Stimulated activated naive B cell treated with anti-CD40 and anti-IgM and Interleukin-4, amounts not matched to agents 10 μg/mL and 1 μg/mL and 100 μg/mL, for 72 hours (primary cell): ENCODE measurements around the gene HSPA1A.
A peak's percentile ranks its signal among the peaks of the same experiment; 100 is the strongest.

Source experiments
- ATAC-seq, 2 donors: fragments of 150-1000 bp; cut with Tn5 transposase; replicated peaks; 2 replicates each; pipeline ENCODE4 v1.10.0; 2021; ENCODE audit warnings: moderate library complexity in 1 of 2
- DNase-seq: peaks from one replicate; pipeline ENCODE4 v3.0.0; 2021
- H3K27ac Mint-ChIP-seq: one replicate; pipeline ENCODE4 v1.8.0; 2022; ENCODE audit warnings: mild to moderate bottlenecking, mixed read lengths
- H3K27me3 Mint-ChIP-seq, 2 donors: one replicate each; pipeline ENCODE4 v1.8.0; 2022; ENCODE audit warnings: mixed read lengths in 2 of 2
- H3K36me3 Mint-ChIP-seq, 2 donors: one replicate each; pipeline ENCODE4 v1.8.0; 2022; ENCODE audit warnings: mixed read lengths in 2 of 2, mild to moderate bottlenecking in 1 of 2
- H3K4me1 Mint-ChIP-seq, 2 donors: one replicate each; pipeline ENCODE4 v1.8.0; 2022; ENCODE audit warnings: mixed read lengths in 2 of 2, mild to moderate bottlenecking in 1 of 2
- H3K4me3 Mint-ChIP-seq, 2 donors: one replicate each; pipeline ENCODE4 v1.8.0; 2022; ENCODE audit warnings: mild to moderate bottlenecking in 2 of 2, mixed read lengths in 2 of 2, moderate library complexity in 1 of 2
- H3K9me3 Mint-ChIP-seq, 2 donors: one replicate each; pipeline ENCODE4 v1.8.0; 2022; ENCODE audit warnings: mixed read lengths in 2 of 2, mild to moderate bottlenecking in 1 of 2

HSPA1A gene

DNA sequence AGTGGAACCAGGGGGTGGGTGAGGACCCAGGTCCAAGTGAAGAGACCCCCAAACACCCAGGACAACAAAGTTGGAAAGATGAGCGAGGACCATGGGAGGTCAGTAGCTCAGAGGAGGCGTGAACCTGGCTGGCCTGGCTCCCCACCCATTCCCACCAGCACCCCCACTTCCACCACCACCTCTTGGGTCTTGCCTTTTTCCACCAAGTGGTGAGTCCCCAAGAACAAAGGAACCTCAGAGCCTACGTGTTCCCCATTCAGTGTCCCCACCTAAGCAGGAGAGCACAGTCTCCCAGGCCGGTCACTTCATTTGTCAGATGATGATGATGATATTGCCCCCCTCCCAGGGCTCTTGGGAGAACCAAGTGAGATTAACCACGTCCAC, 37.7 kb upstream of the HSPA1A start:
- Mint-ChIP-seq H3K27me3 (no peaks in the 10 kb centered on the region), H3K36me3 (peaks cover 35 to 45% of the 10 kb centered on the region in 2 donors), H3K9me3 (no peaks in the 10 kb centered on the region), H3K4me1 (peaks cover 29 to 42% of the 10 kb centered on the region in 2 donors), H3K27ac (peak overlapping the region; percentile 93), H3K4me3 (peak overlapping the region; percentile 76 to 78)
- DNase-seq, result no peak
- ATAC-seq, result no peak

DNA sequence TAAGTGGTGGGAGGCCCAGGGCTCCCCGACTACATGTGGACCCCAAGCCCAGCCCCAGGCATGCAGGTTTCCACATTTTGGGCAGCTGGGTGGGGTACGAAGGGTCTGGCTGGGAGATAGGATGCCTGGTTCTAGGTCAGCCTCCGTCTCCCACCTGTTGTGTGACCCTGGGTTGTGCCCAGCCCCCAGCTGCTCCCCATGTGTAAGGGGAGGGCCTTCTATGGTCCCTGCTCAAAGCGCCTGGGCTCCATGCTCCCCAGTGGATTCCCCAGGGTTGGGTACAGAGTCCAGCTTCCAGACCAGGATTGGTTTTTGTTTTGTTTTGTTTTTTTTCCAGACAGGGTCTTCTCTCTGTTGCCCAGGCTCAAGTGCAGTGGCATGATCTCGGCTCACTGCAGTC, 37.1 kb upstream of the HSPA1A start:
- DNase-seq (no peak), ATAC-seq (no peak)
- Mint-ChIP-seq H3K27me3 (no peaks in the 10 kb centered on the region), H3K4me3 (no peak overlapping the region), H3K27ac (no peak overlapping the region), H3K36me3 (peaks cover 41 to 48% of the 10 kb centered on the region in 2 donors), H3K4me1 (peaks cover 28 to 38% of the 10 kb centered on the region in 2 donors), H3K9me3 (no peaks in the 10 kb centered on the region)

DNA sequence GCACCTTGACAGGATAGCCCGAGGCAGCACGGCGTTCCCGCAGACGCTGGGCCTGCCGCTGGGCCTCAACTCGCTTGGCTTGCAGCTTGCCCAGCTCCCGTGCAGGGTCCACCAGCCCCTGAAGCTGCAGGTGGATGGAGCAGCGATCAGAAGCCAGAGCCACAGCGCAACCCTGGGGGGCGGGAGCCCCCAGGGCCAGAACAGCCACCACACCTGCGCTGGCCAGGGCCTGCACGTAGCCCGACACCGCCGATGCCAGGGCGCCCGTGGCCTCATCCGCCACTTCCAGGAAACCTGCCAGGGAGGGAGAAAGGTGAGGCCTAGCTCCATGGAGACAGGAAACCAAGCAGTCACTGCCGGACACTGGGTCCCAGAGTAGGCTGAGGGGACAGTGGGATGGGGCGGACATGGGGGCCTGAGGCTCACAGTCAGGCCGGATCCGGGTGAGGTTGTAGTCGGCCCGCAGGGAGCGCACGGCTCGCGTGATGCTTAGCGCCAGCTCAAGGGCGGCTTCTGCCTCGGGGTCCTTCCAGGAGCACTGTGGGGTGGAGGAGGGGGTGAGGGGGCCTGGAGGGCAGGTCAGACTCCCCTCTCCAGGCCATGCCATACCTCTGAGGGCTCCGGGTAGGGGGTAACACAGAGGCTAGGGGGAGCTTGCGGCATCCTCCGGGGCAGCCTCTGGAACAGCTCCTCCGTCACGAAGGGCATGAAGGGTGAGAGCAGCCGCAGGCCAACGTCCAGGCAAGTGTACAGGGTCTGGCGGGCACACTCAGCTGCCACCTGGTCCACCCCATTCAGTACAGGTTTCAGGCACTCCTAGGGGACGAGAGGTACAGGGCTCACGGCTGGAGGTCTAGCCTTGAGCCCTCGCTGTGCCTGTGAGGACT, 36.1 kb upstream of the HSPA1A start:
- Mint-ChIP-seq H3K27ac (peak overlapping the region; percentile 25), H3K27me3 (no peaks in the 10 kb centered on the region), H3K4me1 (peaks cover 30 to 38% of the 10 kb centered on the region in 2 donors), H3K4me3 (no peak overlapping the region), H3K9me3 (no peaks in the 10 kb centered on the region), H3K36me3 (peaks cover 45 to 53% of the 10 kb centered on the region in 2 donors)
- DNase-seq, result no peak
- ATAC-seq, result no peak

DNA sequence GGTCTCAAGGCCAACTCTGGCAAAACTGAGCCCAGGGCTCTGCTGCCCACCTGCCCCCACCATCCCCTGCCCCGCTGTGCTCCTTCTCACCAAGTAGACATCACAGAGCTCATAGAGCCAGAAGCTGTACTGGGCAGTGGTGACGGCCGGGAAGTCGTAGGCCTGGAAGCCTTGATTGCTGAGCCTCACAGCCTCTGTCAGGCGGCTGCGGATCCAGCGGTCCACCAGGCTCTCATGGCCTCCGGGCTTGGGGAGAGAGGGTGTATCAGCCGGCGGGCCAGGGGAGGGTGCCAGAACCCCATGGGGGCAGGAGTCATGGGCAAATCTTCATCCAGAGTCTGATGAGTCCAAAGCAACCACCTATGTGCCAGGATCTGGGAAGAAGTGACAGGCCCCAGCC, 35.4 kb upstream of the HSPA1A start:
- Mint-ChIP-seq H3K36me3 (peaks cover 51 to 60% of the 10 kb centered on the region in 2 donors), H3K9me3 (no peaks in the 10 kb centered on the region), H3K27ac (peak overlapping the region; percentile 25), H3K27me3 (no peaks in the 10 kb centered on the region), H3K4me1 (peaks cover 31 to 38% of the 10 kb centered on the region in 2 donors), H3K4me3 (no peak overlapping the region)
- ATAC-seq, result no peak
- DNase-seq, result no peak

DNA sequence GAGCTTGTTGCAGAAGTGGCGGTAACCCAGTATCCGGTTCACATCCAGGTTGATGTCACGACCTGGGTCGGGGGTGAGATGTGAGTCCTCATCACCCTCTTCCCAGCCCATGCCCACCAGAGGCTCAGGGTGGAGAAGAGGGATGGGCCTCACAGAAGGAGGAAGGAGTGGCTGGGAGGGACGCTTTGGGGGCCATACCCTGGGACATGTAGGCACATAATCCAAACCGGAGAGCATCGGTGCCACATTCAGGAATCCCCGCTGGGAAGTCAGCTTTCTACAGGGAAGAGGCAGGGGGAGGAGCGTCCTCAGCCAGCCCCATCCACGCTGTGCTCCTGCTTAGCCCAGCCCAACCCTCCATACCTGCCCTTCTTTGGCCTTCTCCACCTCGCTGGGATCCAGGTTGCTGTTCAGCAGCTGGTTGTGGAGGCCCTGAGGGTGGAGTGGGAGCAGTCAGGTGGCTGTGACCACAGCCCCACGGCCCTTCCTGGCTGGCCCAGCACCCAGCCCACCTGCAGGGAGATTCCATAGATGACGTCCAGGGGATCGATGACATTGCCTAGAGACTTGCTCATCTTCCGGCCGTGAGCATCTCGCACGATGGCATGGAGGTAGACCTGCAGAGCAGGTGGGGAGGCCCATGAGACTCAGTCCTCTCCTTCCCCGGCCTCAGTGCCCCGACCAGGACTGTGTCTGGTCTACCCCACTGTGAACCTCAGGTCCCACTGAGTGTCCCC, 34.7 kb upstream of the HSPA1A start:
- H3K27me3 Mint-ChIP-seq, result no peaks in the 10 kb centered on the region
- no peak overlapping the region for H3K4me3 Mint-ChIP-seq
- peaks cover 23 to 33% of the 10 kb centered on the region in 2 donors for H3K4me1 Mint-ChIP-seq
- DNase-seq, result no peak
- no peaks in the 10 kb centered on the region for H3K9me3 Mint-ChIP-seq
- no peak for ATAC-seq
- H3K27ac Mint-ChIP-seq, result no peak overlapping the region
- peaks cover 53 to 64% of the 10 kb centered on the region in 2 donors for H3K36me3 Mint-ChIP-seq

DNA sequence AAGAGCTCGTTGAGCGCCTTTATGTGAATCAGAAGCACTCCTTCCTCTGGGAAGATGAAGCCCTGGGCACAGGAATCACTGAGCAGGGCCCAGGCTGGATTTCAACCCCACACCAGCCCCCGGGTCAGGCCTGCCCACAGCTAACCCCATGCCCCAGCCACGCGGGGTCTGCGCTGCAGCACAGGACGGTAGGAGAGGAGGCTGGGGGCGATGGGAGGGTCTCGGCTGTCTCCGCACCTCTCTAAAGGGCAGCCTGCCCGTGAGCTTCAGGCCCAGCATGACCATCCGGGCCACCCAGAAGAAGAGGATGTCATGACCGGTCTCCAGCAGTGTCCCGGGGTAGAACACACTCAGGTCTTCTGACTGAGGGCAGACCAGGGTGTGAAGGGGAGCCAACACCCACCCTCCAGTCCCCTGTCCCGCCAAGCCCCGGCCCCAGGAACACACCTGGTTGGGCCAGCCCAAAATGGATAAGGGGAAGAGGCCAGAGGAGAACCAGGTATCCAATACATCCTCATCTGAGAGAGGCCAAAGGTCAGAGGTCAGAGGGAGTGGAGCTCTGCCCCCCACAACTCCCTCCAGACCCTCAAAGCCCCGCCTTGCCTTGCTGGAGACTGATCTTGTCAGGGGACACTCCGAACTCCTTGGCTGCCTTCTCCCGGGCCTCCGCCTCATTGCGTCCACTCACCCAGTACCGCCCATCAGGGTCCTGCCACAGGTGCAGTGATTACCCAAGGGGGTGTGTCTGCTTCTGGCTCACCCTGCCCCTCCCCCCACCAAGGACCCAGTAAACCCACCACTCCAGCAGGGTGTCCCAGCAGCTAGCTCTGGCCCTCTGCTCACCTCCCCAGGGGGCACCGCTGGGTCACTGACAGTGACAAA, 33.9 kb upstream of the HSPA1A start:
- no peak for ATAC-seq
- DNase-seq, result no peak
- Mint-ChIP-seq H3K27ac (no peak overlapping the region), H3K4me1 (peaks cover 20 to 30% of the 10 kb centered on the region in 2 donors), H3K27me3 (no peaks in the 10 kb centered on the region), H3K9me3 (no peaks in the 10 kb centered on the region), H3K4me3 (no peak overlapping the region), H3K36me3 (peaks cover 57 to 68% of the 10 kb centered on the region in 2 donors)

DNA sequence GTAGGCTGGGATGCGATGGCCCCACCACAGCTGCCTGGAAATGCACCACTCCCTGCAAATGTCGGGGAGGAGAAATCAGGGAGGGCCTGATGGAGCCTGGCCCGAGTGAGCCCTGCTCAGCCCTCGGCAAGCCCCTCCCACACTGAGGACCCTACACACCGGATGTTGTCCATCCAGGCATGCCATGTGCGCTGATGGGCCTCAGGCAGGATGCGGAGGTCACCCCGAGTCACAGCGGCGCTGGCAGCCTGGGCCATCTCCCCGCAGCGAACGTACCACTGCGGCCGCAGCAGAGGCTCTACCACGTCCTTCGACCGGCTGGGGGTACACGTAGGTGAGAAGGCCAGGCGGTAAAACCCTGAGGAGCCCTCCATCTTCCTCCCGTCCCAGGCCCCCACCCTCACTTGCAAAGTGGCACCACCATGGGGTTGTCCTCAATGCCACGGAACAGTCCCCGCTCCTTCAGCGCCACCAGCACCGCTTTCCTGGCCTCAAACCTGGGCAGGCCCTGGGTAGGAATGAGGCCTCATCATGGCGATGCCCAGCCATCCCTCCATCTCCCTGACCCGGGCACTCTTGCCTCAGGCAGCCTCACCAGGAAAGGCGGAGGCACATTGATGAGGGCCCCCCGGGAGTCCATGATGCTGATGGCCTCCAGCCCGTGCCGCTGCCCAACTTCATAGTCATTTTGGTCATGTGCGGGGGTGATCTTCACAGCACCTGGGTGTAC, 33.1 kb upstream of the HSPA1A start:
- no peak for ATAC-seq
- H3K27ac Mint-ChIP-seq, result peak overlapping the region; percentile 5
- no peak overlapping the region for H3K4me3 Mint-ChIP-seq

DNA sequence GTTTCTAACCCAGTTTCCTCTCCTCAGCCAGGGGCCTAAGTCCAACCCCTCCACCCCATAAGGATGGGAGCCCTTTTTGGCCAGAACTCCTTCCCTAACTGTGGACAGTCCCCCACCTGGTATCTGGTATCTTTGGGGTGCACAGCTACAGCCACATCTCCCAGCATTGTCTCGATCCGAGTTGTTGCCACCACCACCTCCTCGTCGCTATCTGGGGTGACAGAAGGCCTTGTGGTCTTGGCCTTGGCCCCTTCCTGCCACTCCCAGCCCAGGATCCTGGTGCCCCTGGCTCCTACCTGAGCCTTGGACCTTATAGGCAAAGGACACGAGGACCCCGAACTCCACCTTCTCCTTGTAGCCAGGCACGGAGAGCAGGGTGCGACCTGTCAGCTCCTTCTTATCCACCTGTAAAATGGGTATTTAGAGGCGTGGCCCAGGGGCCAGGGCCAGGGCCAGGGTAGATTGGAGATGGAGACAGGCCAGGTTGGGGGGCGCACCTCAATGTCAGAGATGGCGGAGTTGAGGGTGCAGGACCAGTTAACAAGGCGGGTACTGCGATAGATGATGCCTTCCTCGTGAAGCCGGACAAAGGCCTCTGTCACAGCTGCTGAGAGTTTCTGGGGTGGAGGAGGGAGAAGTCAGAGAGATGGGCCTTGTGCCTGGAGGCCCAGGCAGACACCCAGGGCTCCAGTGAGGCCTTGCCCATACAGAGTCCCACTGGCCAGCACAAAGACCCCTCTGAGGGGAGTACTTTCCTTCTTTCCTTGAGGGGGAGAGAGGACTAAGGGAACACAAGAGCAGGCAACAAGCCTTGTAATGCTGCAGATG, 31.0 kb upstream of the HSPA1A start:
- Mint-ChIP-seq H3K4me3 (no peak overlapping the region), H3K36me3 (peaks cover 50 to 52% of the 10 kb centered on the region in 2 donors), H3K4me1 (peaks cover 11 to 13% of the 10 kb centered on the region in 2 donors), H3K27ac (peak overlapping the region; percentile 51), H3K9me3 (no peaks in the 10 kb centered on the region), H3K27me3 (no peaks in the 10 kb centered on the region)
- ATAC-seq (no peak), DNase-seq (no peak)

More for the DNA sequence above, 33.1 kb upstream of the HSPA1A start:
- Mint-ChIP-seq H3K27me3 (no peaks in the 10 kb centered on the region), H3K9me3 (no peaks in the 10 kb centered on the region), H3K4me1 (peaks cover 14 to 22% of the 10 kb centered on the region in 2 donors), H3K36me3 (peaks cover 54 to 64% of the 10 kb centered on the region in 2 donors)
- DNase-seq, result no peak

DNA sequence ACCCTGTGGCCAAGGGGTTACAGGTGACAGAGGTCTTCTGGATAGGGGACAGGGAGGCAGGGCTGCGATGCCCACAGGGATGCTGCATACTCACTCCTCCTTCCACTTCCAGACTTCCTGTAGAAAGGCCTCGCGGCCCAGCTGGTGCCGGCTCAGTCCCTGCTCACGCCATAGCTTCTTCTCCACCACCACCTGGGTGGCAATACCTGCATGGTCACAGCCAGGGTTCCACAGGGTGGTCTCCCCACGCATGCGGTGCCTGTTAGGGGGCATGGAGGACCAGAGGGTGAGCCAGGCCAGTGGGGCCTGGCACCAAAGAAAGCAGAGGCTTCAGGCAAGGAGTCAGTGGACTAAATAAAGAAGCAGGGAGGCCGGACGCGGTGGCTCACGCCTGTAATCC, 29.9 kb upstream of the HSPA1A start:
- no peaks in the 10 kb centered on the region for H3K9me3 Mint-ChIP-seq
- no peak for DNase-seq
- H3K27ac Mint-ChIP-seq, result no peak overlapping the region
- ATAC-seq, result no peak
- no peak overlapping the region for H3K4me3 Mint-ChIP-seq
- H3K4me1 Mint-ChIP-seq, result peaks cover 15 to 21% of the 10 kb centered on the region in 2 donors
- H3K36me3 Mint-ChIP-seq, result peaks cover 47 to 48% of the 10 kb centered on the region in 2 donors
- no peaks in the 10 kb centered on the region for H3K27me3 Mint-ChIP-seq

DNA sequence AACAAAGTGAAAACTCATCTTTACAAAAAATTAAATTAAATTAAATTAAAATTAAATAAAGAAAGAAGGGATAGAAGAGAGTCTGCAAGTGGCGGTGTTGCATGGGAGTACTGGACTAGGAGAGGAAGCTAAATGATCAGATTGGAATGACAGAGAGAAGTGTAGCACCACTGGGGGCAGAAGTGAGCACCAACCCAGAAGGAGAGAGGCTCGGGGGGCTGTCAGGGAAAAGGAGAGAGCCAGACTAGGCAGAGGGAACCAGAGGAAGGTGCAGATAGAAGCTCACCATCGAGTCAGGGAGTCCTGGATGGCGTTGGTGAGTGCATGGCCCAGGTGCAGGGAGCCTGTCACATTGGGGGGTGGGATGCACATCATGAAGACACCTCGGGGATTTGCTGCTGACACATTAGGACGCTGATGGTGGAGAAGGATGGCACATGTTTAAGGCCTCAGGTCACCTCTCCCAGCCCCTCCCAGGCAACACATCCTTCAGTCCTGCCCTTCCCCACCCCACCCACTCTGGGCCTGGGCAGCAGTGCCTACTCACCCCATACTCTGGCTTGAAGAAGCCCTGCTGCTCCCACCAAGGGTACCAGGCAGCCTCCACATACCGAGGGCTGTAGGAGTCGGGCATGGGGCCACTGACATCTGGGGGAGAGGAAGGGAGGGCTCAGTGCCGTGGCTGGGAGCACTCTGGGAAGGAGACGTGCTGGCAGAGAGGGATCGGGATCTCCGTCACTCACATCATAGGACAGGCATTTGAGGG, 23.8 kb upstream of the HSPA1A start:
- no peak for DNase-seq
- ATAC-seq, result no peak
- Mint-ChIP-seq H3K27me3 (no peaks in the 10 kb centered on the region), H3K4me3 (peak overlapping the region in 1 of 2 donors; percentile 18), H3K9me3 (no peaks in the 10 kb centered on the region), H3K36me3 (peaks cover 24 to 37% of the 10 kb centered on the region in 2 donors), H3K4me1 (peaks cover 33 to 52% of the 10 kb centered on the region in 2 donors), H3K27ac (peak overlapping the region; percentile 27)

DNA sequence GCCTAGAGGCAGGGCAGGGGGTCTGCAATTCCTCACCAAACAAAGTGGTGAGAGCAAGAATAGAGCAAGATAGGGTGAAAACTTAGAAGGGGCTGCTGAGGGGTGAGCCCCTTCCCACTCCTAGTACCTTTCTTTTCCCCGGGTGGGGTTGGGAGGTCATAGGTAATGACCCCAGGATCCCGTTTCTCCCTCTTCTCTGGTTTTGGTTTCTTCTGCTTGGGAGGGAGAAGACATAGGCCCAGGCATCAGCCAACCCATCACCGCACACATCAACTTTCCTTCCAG, 23.3 kb upstream of the HSPA1A start:
- Mint-ChIP-seq H3K4me1 (peaks cover 33 to 56% of the 10 kb centered on the region in 2 donors), H3K27ac (no peak overlapping the region), H3K36me3 (peaks cover 24 to 37% of the 10 kb centered on the region in 2 donors), H3K4me3 (no peak overlapping the region), H3K27me3 (no peaks in the 10 kb centered on the region), H3K9me3 (no peaks in the 10 kb centered on the region)
- no peak for ATAC-seq
- no peak for DNase-seq

DNA sequence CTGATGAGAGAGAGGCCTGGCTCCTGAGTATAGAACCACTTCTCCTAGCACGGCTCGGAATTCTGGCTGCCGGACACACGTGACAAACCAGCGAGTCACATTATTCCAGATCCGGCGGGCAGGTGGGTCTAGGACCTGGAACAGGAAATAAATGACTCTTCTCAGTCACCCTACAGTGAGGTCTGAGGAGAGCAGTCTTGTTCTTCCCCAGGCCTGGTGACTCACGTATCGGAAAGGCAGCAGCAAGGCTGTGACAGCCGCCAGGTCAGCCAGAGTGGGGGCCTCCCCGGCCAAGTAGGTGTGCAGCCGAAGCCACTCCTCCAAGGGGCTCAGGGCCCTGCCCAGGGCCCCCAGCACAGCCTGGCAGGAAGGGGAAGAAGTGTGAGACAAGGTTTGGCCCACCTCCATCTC, 22.6 kb upstream of the HSPA1A start:
- peak in 1 of 2 donors; percentile 21 for ATAC-seq

More for the DNA sequence above, 22.6 kb upstream of the HSPA1A start:
- Mint-ChIP-seq H3K9me3 (no peaks in the 10 kb centered on the region), H3K4me1 (peaks cover 37 to 63% of the 10 kb centered on the region in 2 donors), H3K27me3 (no peaks in the 10 kb centered on the region), H3K4me3 (peak overlapping the region; percentile 33 to 61), H3K36me3 (peaks cover 26 to 37% of the 10 kb centered on the region in 2 donors), H3K27ac (peak overlapping the region; percentile 89)
- DNase-seq, result no peak
